Measurements from ENCODE around the gene SSBP4. TPM values are rescaled to one million over a fixed set of nuclear protein-coding genes. Genes with fewer than 3 reads are reported as not detected.
"Not testable (repeated sequence)": the region's sequence is repeated elsewhere in the genome, so short reads cannot be mapped to it uniquely, and the experiment has no call there.

SSBP4 gene
- total RNA-seq, 3 donors from 2014 or later = 31.2 to 48.6 (median 41.1) TPM

GRCh38 chr19:18380843-18381242 is 38.4 kb upstream of the SSBP4 start:
- DNase-seq = no peak
- peaks cover 3% of the 10 kb centered on the region for H3K36me3 ChIP-seq (ENCODE audit: low read depth)
- TF ChIP-seq CTCF (IDR thresholded peaks at IDR 0.05) = no peak
- peaks cover 19% of the 10 kb centered on the region for H3K4me1 ChIP-seq (ENCODE audit: low read depth)
- no peak overlapping the region for H3K4me3 ChIP-seq
- intact Hi-C loops (cut with DNase I, micrococcal nuclease) = no loop called here
- no peak for ATAC-seq
- H3K9me3 ChIP-seq = no peaks in the 10 kb centered on the region

GRCh38 chr19:18383622-18384021 is 35.6 kb upstream of the SSBP4 start:
- H3K4me3 ChIP-seq; DNase-seq; H3K9me3 ChIP-seq; H3K36me3 ChIP-seq (ENCODE audit: low read depth); intact Hi-C loops (cut with DNase I, micrococcal nuclease); ATAC-seq: not testable (repeated sequence)
- peaks cover 22% of the 10 kb centered on the region for H3K4me1 ChIP-seq (ENCODE audit: low read depth)

- H3K4me1 ChIP-seq (ENCODE audit: low read depth) = peaks cover 24% of the 10 kb centered on the region
- H3K4me3 ChIP-seq = no peak overlapping the region
- no peak for TF ChIP-seq CTCF (IDR thresholded peaks at IDR 0.05)
- ATAC-seq = no peak
- H3K36me3 ChIP-seq (ENCODE audit: low read depth) = peaks cover 3% of the 10 kb centered on the region
- H3K9me3 ChIP-seq = no peaks in the 10 kb centered on the region
- DNase-seq = no peak
- intact Hi-C loops (cut with DNase I, micrococcal nuclease) = no loop called here
Observed at GRCh38 chr19:18384775-18385174, 34.4 kb upstream of the SSBP4 start.

GRCh38 chr19:18385359-18385674 is 33.9 kb upstream of the SSBP4 start:
- H3K9me3 ChIP-seq = no peaks in the 10 kb centered on the region
- peaks cover 3% of the 10 kb centered on the region for H3K36me3 ChIP-seq (ENCODE audit: low read depth)
- DNase-seq (no peak), ATAC-seq (no peak)
- TF ChIP-seq CTCF (IDR thresholded peaks at IDR 0.05) = no peak
- H3K4me1 ChIP-seq (ENCODE audit: low read depth) = peaks cover 19% of the 10 kb centered on the region
- H3K4me3 ChIP-seq = no peak overlapping the region
- intact Hi-C loops (cut with DNase I, micrococcal nuclease) = no loop called here

GRCh38 chr19:18385675-18386542 is 33.3 kb upstream of the SSBP4 start, which contains the start of gene GDF15:
TSS of gene GDF15 (plus strand) at chr19:18386158. CDS start at chr19:18386190, 32 bp downstream.
- DNase-seq (peak; percentile 94 to 97 (median 95)), ATAC-seq (peak; percentile 81)
- peak within 1 kb of the TSS; percentile 30 for H3K4me3 ChIP-seq
- peak; percentile 78 for TF ChIP-seq CTCF (IDR thresholded peaks at IDR 0.05)
- no peaks in the 10 kb centered on the region for H3K9me3 ChIP-seq
- peaks cover 13% of the 10 kb centered on the region for H3K4me1 ChIP-seq (ENCODE audit: low read depth)
- H3K36me3 ChIP-seq (ENCODE audit: low read depth) = no peaks in the 10 kb centered on the region
- intact Hi-C loops (cut with DNase I, micrococcal nuclease) = no loop called here

GRCh38 chr19:18386543-18387271 is 32.5 kb upstream of the SSBP4 start:
- Histone ChIP-seq H3K4me1 (ENCODE audit: low read depth) (peaks cover 11% of the 10 kb centered on the region), H3K36me3 (ENCODE audit: low read depth) (no peaks in the 10 kb centered on the region), H3K4me3 (peak overlapping the region; percentile 30), H3K9me3 (no peaks in the 10 kb centered on the region)
- peak; percentile 70 for DNase-seq
- intact Hi-C loops (cut with DNase I, micrococcal nuclease) = no loop called here
- TF ChIP-seq CTCF (IDR thresholded peaks at IDR 0.05) = no peak
- peak; percentile 41 for ATAC-seq

Measured in mucosa of descending colon (tissue), 3 donors.